H9 (cell line): ENCODE results near the gene TBC1D1. TPM values are rescaled to one million over a fixed set of nuclear protein-coding genes. Genes with fewer than 3 reads are reported as not detected.

Experiments
- DNase-seq: peaks from one replicate; pipeline ENCODE4 v3.0.0-alpha.2; 2017
- H2AFZ ChIP-seq: one replicate; pipeline ENCODE4 v1.6.1; 2013; ENCODE audit warnings: mild to moderate bottlenecking, low read length, control low read depth, moderate library complexity
- H2AK5ac ChIP-seq: 2 replicates; pipeline ENCODE4 v1.6.1; 2013; ENCODE audit warnings: low read length, control low read depth, mixed read lengths; ENCODE audit not compliant: insufficient read length
- H2BK120ac ChIP-seq: one replicate; pipeline ENCODE4 v1.6.1; 2013; ENCODE audit warnings: low read depth, mild to moderate bottlenecking, low read length, control low read depth, inconsistent platforms; ENCODE audit not compliant: poor library complexity, severe bottlenecking
- H2BK12ac ChIP-seq: 2 replicates; pipeline ENCODE4 v1.6.1; 2013; ENCODE audit warnings: low read length, control low read depth, mixed read lengths, low read depth; ENCODE audit not compliant: insufficient read length
- H2BK15ac ChIP-seq: 2 replicates; pipeline ENCODE4 v1.6.1; 2013; ENCODE audit warnings: low read depth, low read length, control low read depth
- H2BK20ac ChIP-seq: one replicate; pipeline ENCODE4 v1.6.1; 2013; ENCODE audit warnings: low read depth, mild to moderate bottlenecking, low read length, control low read depth, inconsistent platforms; ENCODE audit not compliant: poor library complexity, severe bottlenecking
- H2BK5ac ChIP-seq: 2 replicates; pipeline ENCODE4 v1.6.1; 2013; ENCODE audit warnings: low read length, control low read depth, mixed read lengths; ENCODE audit not compliant: insufficient read length
- H3K14ac ChIP-seq: 2 replicates; pipeline ENCODE4 v1.6.1; 2013; ENCODE audit warnings: low read length, control low read depth; ENCODE audit not compliant: insufficient read depth
- H3K18ac ChIP-seq: 2 replicates; pipeline ENCODE4 v1.6.1; 2013; ENCODE audit warnings: low read depth, mild to moderate bottlenecking, mixed read lengths, low read length, control low read depth; ENCODE audit not compliant: insufficient read length
- H3K23ac ChIP-seq: 2 replicates; pipeline ENCODE4 v1.6.1; 2013; ENCODE audit warnings: low read length, control low read depth, mixed read lengths, low read depth; ENCODE audit not compliant: insufficient read length
- H3K23me2 ChIP-seq: 2 replicates; pipeline ENCODE4 v1.6.1; 2013; ENCODE audit warnings: low read depth, mild to moderate bottlenecking, mixed read lengths, low read length, control low read depth; ENCODE audit not compliant: insufficient read length, poor library complexity, severe bottlenecking
- H3K27ac ChIP-seq: 2 replicates; pipeline ENCODE4 v1.5.1; 2013; ENCODE audit warnings: low read length, control low read depth, mixed read lengths, low read depth; ENCODE audit not compliant: insufficient read length
- H3K27me3 ChIP-seq: 2 replicates; pipeline ENCODE4 v1.6.1; 2013; ENCODE audit warnings: low read length, control low read depth, inconsistent platforms; ENCODE audit not compliant: insufficient read depth
- H3K4ac ChIP-seq: 2 replicates; pipeline ENCODE4 v1.6.1; 2013; ENCODE audit warnings: low read depth, mild to moderate bottlenecking, control low read depth, inconsistent platforms, low read length, moderate library complexity
- H3K4me1 ChIP-seq: 2 replicates; pipeline ENCODE4 v1.6.1; 2013; ENCODE audit warnings: low read length, control low read depth, inconsistent platforms; ENCODE audit not compliant: insufficient read depth
- H3K4me2 ChIP-seq: 2 replicates; pipeline ENCODE4 v1.6.1; 2013; ENCODE audit warnings: low read length, control low read depth, mixed read lengths; ENCODE audit not compliant: insufficient read length, insufficient read depth
- H3K56ac ChIP-seq: 2 replicates; pipeline ENCODE4 v1.6.1; 2013; ENCODE audit warnings: low read depth, mild to moderate bottlenecking, mixed read lengths, low read length, control low read depth; ENCODE audit not compliant: insufficient read length
- H3K79me1 ChIP-seq: 2 replicates; pipeline ENCODE4 v1.6.1; 2013; ENCODE audit warnings: low read depth, mild to moderate bottlenecking, moderate library complexity, low read length, control low read depth, inconsistent platforms; ENCODE audit not compliant: insufficient read depth, poor library complexity, severe bottlenecking
- H3K79me2 ChIP-seq: 2 replicates; pipeline ENCODE4 v1.6.1; 2013; ENCODE audit warnings: low read length, control low read depth, inconsistent platforms; ENCODE audit not compliant: insufficient read depth
- H3K9ac ChIP-seq: 2 replicates; pipeline ENCODE4 v1.6.1; 2013; ENCODE audit warnings: low read length, control low read depth, mixed read lengths; ENCODE audit not compliant: insufficient read length; ENCODE audit errors: extremely low read depth
- H3K9me3 ChIP-seq: one replicate; pipeline ENCODE4 v1.6.1; 2013; ENCODE audit warnings: low read depth, low read length, inconsistent platforms; ENCODE audit not compliant: control insufficient read depth
- H3T11ph ChIP-seq: one replicate; pipeline ENCODE4 v1.6.1; 2013; ENCODE audit warnings: mild to moderate bottlenecking, low read length, control low read depth, inconsistent platforms
- H4K20me1 ChIP-seq: one replicate; pipeline ENCODE4 v1.6.1; 2013; ENCODE audit not compliant: control insufficient read depth, insufficient read length, insufficient read depth
- H4K5ac ChIP-seq: 2 replicates; pipeline ENCODE4 v1.6.1; 2013; ENCODE audit warnings: low read depth, mild to moderate bottlenecking, mixed read lengths, low read length, control low read depth; ENCODE audit not compliant: insufficient read length
- H4K8ac ChIP-seq: replicated peaks from 2 replicates; pipeline ENCODE4 v1.6.1; 2013; ENCODE audit warnings: low read length, control low read depth, mixed read lengths, low read depth; ENCODE audit not compliant: insufficient read length
- H4K91ac ChIP-seq: 2 replicates; pipeline ENCODE4 v1.6.1; 2013; ENCODE audit warnings: low read depth, mild to moderate bottlenecking, moderate library complexity, mixed read lengths, low read length, control low read depth; ENCODE audit not compliant: insufficient read length
- H3K27ac Mint-ChIP-seq, 3 experiments: 2 replicates in 2 of 3; 3 replicates in 1 of 3; pipeline ENCODE4 v1.8.0; 2020 to 2021; ENCODE audit warnings: mixed read lengths in 3 of 3, mild to moderate bottlenecking in 1 of 3, moderate library complexity in 1 of 3
- H3K27me3 Mint-ChIP-seq: 2 replicates; pipeline ENCODE4 v1.8.0; 2021; ENCODE audit warnings: low read depth, mild to moderate bottlenecking, moderate library complexity, mixed read lengths
- H3K36me3 Mint-ChIP-seq, 3 experiments: 2 replicates in 2 of 3; 3 replicates in 1 of 3; pipeline ENCODE4 v1.8.0; 2020 to 2021; ENCODE audit warnings: low read depth in 3 of 3, mixed read lengths in 3 of 3; ENCODE audit not compliant: insufficient read depth in 1 of 3
- H3K4me1 Mint-ChIP-seq, 2 experiments: 2 replicates each; pipeline ENCODE4 v1.8.0; 2020; ENCODE audit warnings: mixed read lengths in 2 of 2
- H3K4me3 Mint-ChIP-seq, 2 experiments: 2 replicates in 1 of 2; 3 replicates in 1 of 2; pipeline ENCODE4 v1.8.0; 2020 to 2021; ENCODE audit warnings: mild to moderate bottlenecking in 2 of 2, mixed read lengths in 2 of 2, moderate library complexity in 1 of 2
- H3K9me3 Mint-ChIP-seq, 2 experiments: 2 replicates in 1 of 2; 3 replicates in 1 of 2; pipeline ENCODE4 v1.8.0; 2020; ENCODE audit warnings: mild to moderate bottlenecking in 2 of 2, mixed read lengths in 2 of 2, moderate library complexity in 1 of 2
- WGBS: extraction: QIAGEN DNeasy Blood & Tissue Kit; methylation state at CpG from one replicate; pipeline ENCODE4 v1.1.7; 2013; ENCODE audit warnings: missing lambda C conversion rate, low lambda C conversion rate, mixed read lengths; ENCODE audit not compliant: insufficient read length; ENCODE audit errors: extremely low coverage; 5-methylcytosine and 5-hydroxymethylcytosine counted together
- total RNA-seq: library from RNA; stranded (reverse); gene quantifications from 2 replicates; pipeline ENCODE4 v1.2.1, GENCODE V29; 2021
- TF ChIP-seq, protein P1 (sequence below): fragments of 200-600 bp; sonication (generic); conservative IDR thresholded peaks from 3 replicates; pipeline ENCODE4 v1.8.0; 2021; ENCODE audit warnings: antibody characterized with exemption, mild to moderate bottlenecking

The TBC1D1 gene
- total RNA-seq, 1 experiment from 2014 or later: 109 TPM

DNA sequence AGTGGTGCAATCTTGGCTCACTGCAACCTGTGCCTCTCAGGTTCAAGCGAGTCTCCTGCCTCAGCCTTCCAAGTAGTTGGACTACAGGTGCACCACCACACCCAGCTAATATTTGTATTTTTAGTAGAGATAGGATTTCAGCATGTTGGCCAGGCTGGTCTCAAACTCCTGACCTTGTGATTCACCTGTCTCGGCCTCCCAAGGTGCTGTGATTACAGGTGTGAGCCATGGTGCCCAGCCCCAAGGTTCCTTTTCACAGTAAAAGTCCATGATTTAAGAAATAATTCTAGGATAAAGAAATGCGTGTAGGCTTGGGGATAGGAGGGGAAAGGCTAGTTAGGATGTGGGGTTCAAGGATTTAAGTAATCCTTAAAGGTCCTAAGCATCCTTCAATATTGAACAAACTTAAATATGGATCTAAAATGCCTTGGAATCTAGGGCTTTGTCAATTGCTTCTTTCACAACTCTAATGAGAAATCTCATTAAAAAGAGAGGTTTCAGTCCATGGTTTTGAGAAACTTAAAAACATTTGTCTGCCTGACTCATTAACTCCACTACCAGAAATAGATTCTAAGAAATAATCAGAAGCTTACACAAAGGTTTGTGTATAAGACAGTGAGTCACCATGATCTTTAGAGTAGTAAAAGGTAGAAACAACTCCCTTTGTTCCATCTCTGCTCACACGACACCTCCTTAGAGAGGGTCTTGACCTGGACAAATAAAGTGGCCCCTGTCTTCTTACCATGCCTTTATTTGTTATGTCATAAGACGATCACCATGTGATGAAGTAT is 272.5 kb downstream of the TBC1D1 start:
- H3T11ph ChIP-seq: no peak overlapping the region
- peaks cover 12 to 15% of the 10 kb centered on the region in 2 experiments for H3K4me1 Mint-ChIP-seq
- H3K4me1 ChIP-seq: no peaks in the 10 kb centered on the region; the same call in 1 of the 2 replicates
- no peak for DNase-seq
- H2AK5ac ChIP-seq: no peak overlapping the region
- H2BK20ac ChIP-seq: no peak overlapping the region
- H3K36me3 Mint-ChIP-seq: peaks cover 0 to 5% (median 3%) of the 10 kb centered on the region in 3 experiments; a peak in 2 of 7 replicates
- no CpG with 5 or more reads among the region's 5 CpGs for WGBS
- H3K23me2 ChIP-seq: no peaks in the 10 kb centered on the region
- no peak overlapping the region for H2AFZ ChIP-seq
- no peak overlapping the region for H3K4me2 ChIP-seq
- no peaks in the 10 kb centered on the region for H3K79me1 ChIP-seq
- no peak overlapping the region for H3K27ac Mint-ChIP-seq
- H2BK15ac ChIP-seq: no peak overlapping the region
- H3K9me3 ChIP-seq: peaks cover 5% of the 10 kb centered on the region
- TF ChIP-seq, protein P1, sequence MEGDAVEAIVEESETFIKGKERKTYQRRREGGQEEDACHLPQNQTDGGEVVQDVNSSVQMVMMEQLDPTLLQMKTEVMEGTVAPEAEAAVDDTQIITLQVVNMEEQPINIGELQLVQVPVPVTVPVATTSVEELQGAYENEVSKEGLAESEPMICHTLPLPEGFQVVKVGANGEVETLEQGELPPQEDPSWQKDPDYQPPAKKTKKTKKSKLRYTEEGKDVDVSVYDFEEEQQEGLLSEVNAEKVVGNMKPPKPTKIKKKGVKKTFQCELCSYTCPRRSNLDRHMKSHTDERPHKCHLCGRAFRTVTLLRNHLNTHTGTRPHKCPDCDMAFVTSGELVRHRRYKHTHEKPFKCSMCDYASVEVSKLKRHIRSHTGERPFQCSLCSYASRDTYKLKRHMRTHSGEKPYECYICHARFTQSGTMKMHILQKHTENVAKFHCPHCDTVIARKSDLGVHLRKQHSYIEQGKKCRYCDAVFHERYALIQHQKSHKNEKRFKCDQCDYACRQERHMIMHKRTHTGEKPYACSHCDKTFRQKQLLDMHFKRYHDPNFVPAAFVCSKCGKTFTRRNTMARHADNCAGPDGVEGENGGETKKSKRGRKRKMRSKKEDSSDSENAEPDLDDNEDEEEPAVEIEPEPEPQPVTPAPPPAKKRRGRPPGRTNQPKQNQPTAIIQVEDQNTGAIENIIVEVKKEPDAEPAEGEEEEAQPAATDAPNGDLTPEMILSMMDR: no peak
- peaks cover 9 to 16% of the 10 kb centered on the region in 2 experiments for H3K9me3 Mint-ChIP-seq
- no peak overlapping the region for H4K8ac ChIP-seq
- no peak overlapping the region for H3K56ac ChIP-seq
- H3K4ac ChIP-seq: no peak overlapping the region
- H3K27me3 Mint-ChIP-seq: peaks cover 5% of the 10 kb centered on the region; the same call in 1 of the 2 replicates
- H3K79me2 ChIP-seq: no peaks in the 10 kb centered on the region
- H3K27me3 ChIP-seq: no peaks in the 10 kb centered on the region
- no peak overlapping the region for H2BK120ac ChIP-seq
- H2BK5ac ChIP-seq: no peak overlapping the region
- no peak overlapping the region for H3K23ac ChIP-seq
- H2BK12ac ChIP-seq: no peak overlapping the region
- H3K9ac ChIP-seq: no peak overlapping the region
- H4K91ac ChIP-seq: no peak overlapping the region
- H3K4me3 Mint-ChIP-seq: no peak overlapping the region
- H3K27ac ChIP-seq: no peak overlapping the region
- no peak overlapping the region for H4K5ac ChIP-seq
- no peaks in the 10 kb centered on the region for H4K20me1 ChIP-seq
- H3K14ac ChIP-seq: no peak overlapping the region
- no peak overlapping the region for H3K18ac ChIP-seq
